ENCODE data around the gene PCDH18. TPM values are rescaled to one million over a fixed set of nuclear protein-coding genes. Genes with fewer than 3 reads are reported as not detected.
A peak's percentile ranks its signal among the peaks of the same experiment; 100 is the strongest.

Gene PCDH18
- total RNA-seq, 1 donor from 2014 or later = 6.9 TPM

- Histone ChIP-seq H3K4me1 (no peaks in the 10 kb centered on the region), H3K36me3 (no peaks in the 10 kb centered on the region), H3K4me3 (no peak overlapping the region), H3K9me3 (no peaks in the 10 kb centered on the region), H3K27ac (no peak overlapping the region), H3K27me3 (no peaks in the 10 kb centered on the region)
- intact Hi-C loops (cut with DNase I) = no loop called here
- no peak for ATAC-seq
- TF ChIP-seq CTCF (IDR thresholded peaks at IDR 0.05) = no peak
- no peak for DNase-seq
These were observed 2.2 kb upstream of the PCDH18 start for GRCh38 chr4:137534516-137534915.

- peak overlapping the region; percentile 85 for H3K27ac ChIP-seq
- TF ChIP-seq CTCF (IDR thresholded peaks at IDR 0.05) = no peak
- intact Hi-C loops (cut with DNase I) = no loop called here
- no peak for ATAC-seq
- H3K9me3 ChIP-seq = no peaks in the 10 kb centered on the region
- H3K36me3 ChIP-seq = no peaks in the 10 kb centered on the region
- H3K4me3 ChIP-seq = peak overlapping the region; percentile 56
- no peaks in the 10 kb centered on the region for H3K4me1 ChIP-seq
- no peaks in the 10 kb centered on the region for H3K27me3 ChIP-seq
- no peak for DNase-seq
These were observed 1.6 kb upstream of the PCDH18 start for GRCh38 chr4:137533855-137534254.

- intact Hi-C loops (cut with DNase I) = no loop called here
These were observed 559 bp upstream of the PCDH18 start for GRCh38 chr4:137532869-137533236.

GRCh38 chr4:137531168-137531985 lies 917 bp downstream of the PCDH18 start:
- DNase-seq (no peak), ATAC-seq (no peak)
- Histone ChIP-seq H3K27ac (peak overlapping the region; percentile 49), H3K9me3 (no peaks in the 10 kb centered on the region), H3K36me3 (no peaks in the 10 kb centered on the region), H3K4me1 (no peaks in the 10 kb centered on the region), H3K27me3 (no peaks in the 10 kb centered on the region), H3K4me3 (peak overlapping the region; percentile 56)
- peak; percentile 34 for TF ChIP-seq CTCF (IDR thresholded peaks at IDR 0.05)
- intact Hi-C loops (cut with DNase I) = no loop called here

More at GRCh38 chr4:137532869-137533236, 559 bp upstream of the PCDH18 start:
- Histone ChIP-seq H3K4me3 (peak overlapping the region; percentile 56), H3K36me3 (no peaks in the 10 kb centered on the region), H3K9me3 (no peaks in the 10 kb centered on the region), H3K27me3 (no peaks in the 10 kb centered on the region), H3K4me1 (no peaks in the 10 kb centered on the region), H3K27ac (peak overlapping the region; percentile 85)
- ATAC-seq = no peak
- no peak for DNase-seq
- TF ChIP-seq CTCF (IDR thresholded peaks at IDR 0.05) = no peak

GRCh38 chr4:137530176-137530575 lies 2.1 kb downstream of the PCDH18 start:
- no peak for ATAC-seq
- no peak for TF ChIP-seq CTCF (IDR thresholded peaks at IDR 0.05)
- DNase-seq = no peak
- intact Hi-C loops (cut with DNase I) = no loop called here
- Histone ChIP-seq H3K27me3 (no peaks in the 10 kb centered on the region), H3K4me3 (peak overlapping the region; percentile 56), H3K4me1 (no peaks in the 10 kb centered on the region), H3K36me3 (no peaks in the 10 kb centered on the region), H3K9me3 (no peaks in the 10 kb centered on the region), H3K27ac (peak overlapping the region; percentile 11)
